CD4-positive, alpha-beta T cell (primary cell): ENCODE results near the gene FREM1. TPM values are rescaled to one million over a fixed set of nuclear protein-coding genes. Genes with fewer than 3 reads are reported as not detected.

Experiments
- ATAC-seq: fragments of 200-7000 bp; cut with Tn5 transposase; one replicate; pipeline ENCODE4 v1.10.0; 2022; ENCODE audit warnings: mild to moderate bottlenecking; ENCODE audit not compliant: poor library complexity
- CTCF ChIA-PET: fragments of 350-600 bp; sonication (Branson Sonifier 250); formaldehyde crosslinking; loops from one replicate; lab custom pipeline; 2021; ENCODE audit warnings: antibody characterized with exemption, inconsistent platforms; lab: Charles Lee
- POLR2A ChIA-PET: fragments of 350-600 bp; sonication (Branson Sonifier 250); formaldehyde crosslinking; loops from one replicate; lab custom pipeline; 2021; ENCODE audit warnings: antibody characterized with exemption, inconsistent platforms; lab: Charles Lee
- DNase-seq, 14 experiments: peaks; one replicate each; pipeline ENCODE4 v3.0.0-alpha.2; 2013 to 2020; ENCODE audit warnings: mixed read lengths in 2 of 14
- H3K27ac ChIP-seq, 2 donors: one replicate each; pipeline versions ENCODE4 v1.5.1 to v1.7.0; 2013; ENCODE audit warnings: low read length in 2 of 2, low read depth in 1 of 2, mild to moderate bottlenecking in 1 of 2
- H3K27me3 ChIP-seq, 2 experiments: 1 replicate in 1 of 2; 2 replicates in 1 of 2; pipeline versions ENCODE4 v1.6.1 to v1.7.0; 2013; ENCODE audit warnings: low read length in 2 of 2, control low read depth in 1 of 2, mild to moderate bottlenecking in 1 of 2, moderate library complexity in 1 of 2; ENCODE audit not compliant: insufficient read depth in 2 of 2, control insufficient read depth in 1 of 2
- H3K36me3 ChIP-seq: one replicate; pipeline ENCODE4 v1.6.1; 2013; ENCODE audit warnings: low read length, control low read depth; ENCODE audit not compliant: insufficient read depth
- H3K4me1 ChIP-seq: one replicate; pipeline ENCODE4 v1.6.1; 2013; ENCODE audit warnings: low read length, control low read depth; ENCODE audit not compliant: insufficient read depth
- H3K4me3 ChIP-seq: one replicate; pipeline ENCODE4 v1.5.1; 2013; ENCODE audit warnings: mild to moderate bottlenecking, low read length, moderate library complexity
- H3K9me3 ChIP-seq, 2 experiments: 1 replicate in 1 of 2; 2 replicates in 1 of 2; pipeline versions ENCODE4 v1.6.1 to v1.7.0; 2013; ENCODE audit warnings: low read length in 2 of 2, mild to moderate bottlenecking in 2 of 2, control low read depth in 1 of 2, moderate library complexity in 1 of 2; ENCODE audit not compliant: control insufficient read depth in 1 of 2, insufficient read depth in 1 of 2
- H3K27ac Mint-ChIP-seq: one replicate; pipeline ENCODE4 v1.8.0; 2020; ENCODE audit warnings: mixed read lengths
- H3K27me3 Mint-ChIP-seq: one replicate; pipeline ENCODE4 v1.8.0; 2021; ENCODE audit warnings: mixed read lengths
- H3K36me3 Mint-ChIP-seq: one replicate; pipeline ENCODE4 v1.8.0; 2021; ENCODE audit warnings: low read depth, mixed read lengths
- H3K4me1 Mint-ChIP-seq: one replicate; pipeline ENCODE4 v1.8.0; 2021; ENCODE audit warnings: low read depth, mixed read lengths
- H3K4me3 Mint-ChIP-seq: one replicate; pipeline ENCODE4 v1.8.0; 2020; ENCODE audit warnings: mild to moderate bottlenecking, mixed read lengths
- H3K9me3 Mint-ChIP-seq: one replicate; pipeline ENCODE4 v1.8.0; 2020; ENCODE audit warnings: mixed read lengths
- intact Hi-C, 2 experiments: fragments of 100-400 bp; cut with DNase I in 1 of 2; cut with micrococcal nuclease in 1 of 2; formaldehyde crosslinking; loops; one replicate each; pipeline versions ENCODE4 v1.15.1 to v1.9.0; 2023 to 2025; cut with DNase I, micrococcal nuclease
- total RNA-seq, 174 experiments: library from RNA in 2 of 174; stranded (reverse) in 2 of 174; gene quantifications; one replicate each; pipeline ENCODE4 v1.2.3 and lab custom pipeline; 2021 to 2026
- TF ChIP-seq, protein P1 (sequence below): fragments of 200-600 bp; IDR thresholded peaks from one replicate; pipeline ENCODE4 v1.8.0; 2022; ENCODE audit warnings: antibody characterized with exemption, mild to moderate bottlenecking

FREM1 gene
- total RNA-seq, 2 experiments from 2014 or later, result 0.27 TPM; not detected in 1

DNA sequence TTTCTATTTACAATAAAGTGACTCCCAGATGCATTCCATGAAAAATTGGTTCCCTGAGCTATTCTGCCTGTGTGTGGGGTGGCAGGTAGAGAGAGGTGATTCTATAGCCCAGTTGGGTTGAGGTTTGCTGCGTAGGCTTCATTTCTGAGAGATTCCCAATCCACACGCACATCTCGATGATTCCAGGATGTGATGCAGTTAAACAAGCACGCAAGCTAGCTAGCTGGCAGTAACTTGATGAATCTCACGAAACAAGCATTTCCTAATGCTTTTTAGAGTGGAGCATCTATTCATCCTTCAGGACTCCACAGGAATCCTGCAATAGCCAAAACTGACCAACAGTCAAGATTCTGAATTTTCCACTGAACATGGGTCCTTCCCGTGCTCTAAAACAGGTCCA lies 143.9 kb downstream of the FREM1 start:
- ATAC-seq (no peak), DNase-seq (no peak)
- Histone ChIP-seq H3K4me1 (no peaks in the 10 kb centered on the region), H3K36me3 (no peaks in the 10 kb centered on the region), H3K27me3 (no peaks in the 10 kb centered on the region), H3K4me3 (no peak overlapping the region), H3K9me3 (no peaks in the 10 kb centered on the region), H3K27ac (no peak overlapping the region)
- TF ChIP-seq, protein P1, sequence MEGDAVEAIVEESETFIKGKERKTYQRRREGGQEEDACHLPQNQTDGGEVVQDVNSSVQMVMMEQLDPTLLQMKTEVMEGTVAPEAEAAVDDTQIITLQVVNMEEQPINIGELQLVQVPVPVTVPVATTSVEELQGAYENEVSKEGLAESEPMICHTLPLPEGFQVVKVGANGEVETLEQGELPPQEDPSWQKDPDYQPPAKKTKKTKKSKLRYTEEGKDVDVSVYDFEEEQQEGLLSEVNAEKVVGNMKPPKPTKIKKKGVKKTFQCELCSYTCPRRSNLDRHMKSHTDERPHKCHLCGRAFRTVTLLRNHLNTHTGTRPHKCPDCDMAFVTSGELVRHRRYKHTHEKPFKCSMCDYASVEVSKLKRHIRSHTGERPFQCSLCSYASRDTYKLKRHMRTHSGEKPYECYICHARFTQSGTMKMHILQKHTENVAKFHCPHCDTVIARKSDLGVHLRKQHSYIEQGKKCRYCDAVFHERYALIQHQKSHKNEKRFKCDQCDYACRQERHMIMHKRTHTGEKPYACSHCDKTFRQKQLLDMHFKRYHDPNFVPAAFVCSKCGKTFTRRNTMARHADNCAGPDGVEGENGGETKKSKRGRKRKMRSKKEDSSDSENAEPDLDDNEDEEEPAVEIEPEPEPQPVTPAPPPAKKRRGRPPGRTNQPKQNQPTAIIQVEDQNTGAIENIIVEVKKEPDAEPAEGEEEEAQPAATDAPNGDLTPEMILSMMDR, result no peak
- Mint-ChIP-seq H3K4me1 (no peaks in the 10 kb centered on the region), H3K36me3 (no peaks in the 10 kb centered on the region), H3K27me3 (peaks cover 43% of the 10 kb centered on the region), H3K4me3 (no peak overlapping the region), H3K9me3 (no peaks in the 10 kb centered on the region), H3K27ac (no peak overlapping the region)
- intact Hi-C loops, result loop anchor here in 1 of 2 experiments (10.0 kb wide), 1 partner anchor 1341 kb away; no protein-coding TSS in a partner anchor
- ChIA-PET CTCF (no interaction called here), POLR2A (no interaction called here)

DNA sequence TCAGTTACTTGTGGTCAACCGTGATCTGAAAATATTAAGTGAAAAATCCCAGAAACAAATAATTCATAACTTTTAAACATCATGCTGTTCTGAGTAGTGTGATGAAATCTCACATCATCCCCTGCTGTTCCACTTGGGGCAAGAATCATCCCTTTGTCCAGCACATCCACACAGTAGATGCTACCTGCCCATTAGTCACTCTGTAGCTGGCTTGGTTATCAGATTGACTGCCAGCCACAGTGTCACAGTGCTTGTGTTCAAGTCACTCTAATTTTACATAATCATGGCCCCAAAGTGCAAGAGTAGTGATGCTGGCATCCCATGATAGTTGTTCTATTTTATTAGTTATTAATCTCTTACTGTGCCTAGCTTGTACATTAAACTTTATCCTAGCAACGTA lies 148.6 kb downstream of the FREM1 start:
- H3K4me3 Mint-ChIP-seq, result no peak overlapping the region
- ChIA-PET POLR2A (no interaction called here), CTCF (no interaction called here)
- no peaks in the 10 kb centered on the region for H3K9me3 Mint-ChIP-seq
- TF ChIP-seq, protein P1, result no peak
- Histone ChIP-seq H3K27me3 (peaks cover 0 to 3% of the 10 kb centered on the region in 2 experiments), H3K27ac (no peak overlapping the region), H3K4me1 (no peaks in the 10 kb centered on the region), H3K4me3 (no peak overlapping the region), H3K9me3 (no peaks in the 10 kb centered on the region), H3K36me3 (no peaks in the 10 kb centered on the region)
- DNase-seq, result no peak
- no peak overlapping the region for H3K27ac Mint-ChIP-seq
- no peaks in the 10 kb centered on the region for H3K36me3 Mint-ChIP-seq
- ATAC-seq, result no peak
- intact Hi-C loops, result loop anchor here in 1 of 2 experiments (10.0 kb wide), 1 partner anchor 1337 kb away; no protein-coding TSS in a partner anchor
- peaks cover 41% of the 10 kb centered on the region for H3K27me3 Mint-ChIP-seq
- H3K4me1 Mint-ChIP-seq, result no peaks in the 10 kb centered on the region

DNA sequence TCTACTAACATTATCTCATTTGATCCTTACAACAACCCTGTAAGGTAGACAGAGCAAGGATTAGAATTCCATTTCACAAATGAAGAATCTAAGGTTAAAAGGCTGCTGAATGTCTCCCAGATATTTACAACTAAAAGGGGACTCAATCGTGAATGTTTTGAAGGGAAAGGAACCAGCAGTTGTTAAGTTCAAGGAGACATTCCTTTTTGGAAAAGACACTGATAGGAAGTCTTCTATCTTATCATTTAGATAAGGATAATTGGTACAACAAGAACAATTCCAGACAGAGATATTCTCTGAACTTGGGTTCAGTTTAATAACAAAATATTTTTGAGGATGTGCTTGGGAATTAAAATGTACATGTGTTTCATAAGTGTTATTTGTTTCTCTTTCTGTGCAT lies 150.2 kb downstream of the FREM1 start:
- no peaks in the 10 kb centered on the region for H3K9me3 ChIP-seq
- Mint-ChIP-seq H3K27ac (no peak overlapping the region), H3K9me3 (no peaks in the 10 kb centered on the region), H3K36me3 (no peaks in the 10 kb centered on the region), H3K27me3 (peaks cover 41% of the 10 kb centered on the region), H3K4me3 (no peak overlapping the region), H3K4me1 (no peaks in the 10 kb centered on the region)
- CTCF ChIA-PET, result no interaction called here
- H3K27ac ChIP-seq, result no peak overlapping the region
- intact Hi-C loops, result loop anchor here in 1 of 2 experiments (10.0 kb wide), 1 partner anchor 1335 kb away; no protein-coding TSS in a partner anchor
- no peaks in the 10 kb centered on the region for H3K36me3 ChIP-seq
- no peak for DNase-seq
- TF ChIP-seq, protein P1, result no peak
- peaks cover 0 to 3% of the 10 kb centered on the region in 2 experiments for H3K27me3 ChIP-seq
- POLR2A ChIA-PET, result no interaction called here
- no peak overlapping the region for H3K4me3 ChIP-seq
- no peak for ATAC-seq
- no peaks in the 10 kb centered on the region for H3K4me1 ChIP-seq
